Endothelial cell of umbilical vein (primary cell): Measurements from ENCODE around the gene CTPS1. TPM values are rescaled to one million over a fixed set of nuclear protein-coding genes. Genes with fewer than 3 reads are reported as not detected.

Experiments
- BruUV-seq: library from RNA; stranded (reverse); fragments of 400-500 nt; replicated peaks from 2 replicates; lab custom pipeline; 2021; lab: Mats Ljungman, UMichigan
- CTCF ChIA-PET: fragments of 300-600, 350-600 bp; sonication (Branson Sonifier 250); formaldehyde crosslinking; loops from one replicate; lab custom pipeline; 2021; ENCODE audit warnings: antibody characterized with exemption, inconsistent platforms; lab: Charles Lee
- POLR2A ChIA-PET: fragments of 300-600, 350-600 bp; sonication (Branson Sonifier 250); formaldehyde crosslinking; loops from one replicate; lab custom pipeline; 2021; ENCODE audit warnings: antibody characterized with exemption, inconsistent platforms; lab: Charles Lee
- DNase-seq: peaks from one replicate; pipeline ENCODE4 v3.0.0-alpha.2; 2011; ENCODE audit warnings: low read depth, low spot score
- FAIRE-seq: peaks from 2 replicates; lab custom pipeline; 2011; peaks lifted over from hg19 to GRCh38; lab: Jason Lieb, UNC
- H2AFZ ChIP-seq: 2 replicates; pipeline ENCODE4 v1.6.0; 2012; ENCODE audit warnings: low read depth, low read length, control low read depth, inconsistent platforms
- H3K27ac ChIP-seq: 2 replicates; pipeline ENCODE4 v1.5.1; 2011; ENCODE audit warnings: low read depth, mild to moderate bottlenecking, control low read depth, low read length, moderate library complexity; ENCODE audit not compliant: insufficient read depth
- H3K27me3 ChIP-seq, 2 experiments: 2 replicates each; pipeline versions ENCODE4 v1.6.0 to v1.6.1; 2011; ENCODE audit warnings: low read length in 2 of 2, mixed read lengths in 1 of 2; ENCODE audit not compliant: control insufficient read depth in 2 of 2, insufficient read depth in 2 of 2
- H3K36me3 ChIP-seq, 2 experiments: 2 replicates in 1 of 2; 3 replicates in 1 of 2; pipeline ENCODE4 v1.5.1; 2011; ENCODE audit warnings: low read length in 2 of 2, mild to moderate bottlenecking in 1 of 2, moderate library complexity in 1 of 2; ENCODE audit not compliant: control insufficient read depth in 2 of 2, insufficient read depth in 2 of 2; ENCODE audit errors: extremely low read depth in 1 of 2
- H3K4me1 ChIP-seq: 3 replicates; pipeline ENCODE4 v1.5.1; 2011; ENCODE audit warnings: mild to moderate bottlenecking, low read length; ENCODE audit not compliant: control insufficient read depth, insufficient read depth; ENCODE audit errors: extremely low read depth
- H3K4me2 ChIP-seq: 2 replicates; pipeline ENCODE4 v1.6.1; 2011; ENCODE audit warnings: low read length, control low read depth, mixed read lengths; ENCODE audit not compliant: insufficient read depth
- H3K4me3 ChIP-seq, 3 experiments: fragments of 200-600 bp in 1 of 3; sonication (generic), shearing (Covaris generic) in 1 of 3; replicated peaks in 1 of 3; 2 replicates each; pipeline ENCODE4 v1.5.1; 2011 to 2016; ENCODE audit warnings: control low read depth in 3 of 3, low read length in 3 of 3, mild to moderate bottlenecking in 2 of 3, inconsistent platforms in 1 of 3, low read depth in 1 of 3, moderate library complexity in 1 of 3; ENCODE audit not compliant: insufficient read depth in 1 of 3
- H3K79me2 ChIP-seq: 2 replicates; pipeline ENCODE4 v1.6.0; 2012; ENCODE audit warnings: low read length, inconsistent platforms; ENCODE audit not compliant: control insufficient read depth, insufficient read depth
- H3K9ac ChIP-seq: replicated peaks from 2 replicates; pipeline ENCODE3; 2011; ENCODE audit warnings: low read length, control low read depth; ENCODE audit not compliant: insufficient read depth; ENCODE audit errors: extremely low read depth
- H3K9me1 ChIP-seq: replicated peaks from 3 replicates; pipeline ENCODE4 v1.6.0; 2011; ENCODE audit warnings: mild to moderate bottlenecking, low read length; ENCODE audit not compliant: control insufficient read depth, insufficient read depth; ENCODE audit errors: extremely low read depth
- H3K9me3 ChIP-seq: replicated peaks from 2 replicates; pipeline ENCODE4 v1.5.1; 2012; ENCODE audit warnings: low read length, inconsistent platforms; ENCODE audit not compliant: control insufficient read depth, insufficient read depth
- H4K20me1 ChIP-seq: replicated peaks from 2 replicates; pipeline ENCODE3; 2011; ENCODE audit warnings: mild to moderate bottlenecking, low read length; ENCODE audit not compliant: control insufficient read depth, insufficient read depth; ENCODE audit errors: extremely low read depth
- EZH2 ChIP-seq: IDR thresholded peaks from 2 replicates; pipeline ENCODE4 v1.6.1; 2012; ENCODE audit warnings: borderline replicate concordance, low read depth, mild to moderate bottlenecking, moderate library complexity, low read length, inconsistent platforms; ENCODE audit not compliant: severe bottlenecking
- FOS ChIP-seq: IDR thresholded peaks from 2 replicates; pipeline ENCODE4 v1.6.1; 2011; ENCODE audit warnings: mild to moderate bottlenecking, low read length, moderate library complexity, borderline replicate concordance; ENCODE audit not compliant: insufficient read depth
- GATA2 ChIP-seq: IDR thresholded peaks from 2 replicates; pipeline ENCODE4 v1.7.0; 2011; ENCODE audit warnings: low read depth, mild to moderate bottlenecking, moderate library complexity, mixed read lengths, low read length; ENCODE audit not compliant: insufficient read length, insufficient read depth
- JUN ChIP-seq: IDR thresholded peaks from 2 replicates; pipeline ENCODE4 v1.6.1; 2011; ENCODE audit warnings: borderline replicate concordance, low read depth; ENCODE audit not compliant: insufficient read length, insufficient read depth
- MYC ChIP-seq: IDR thresholded peaks from one replicate; pipeline ENCODE4 v1.6.1; 2011; ENCODE audit warnings: mild to moderate bottlenecking, low read depth, low read length
- POLR2A ChIP-seq: IDR thresholded peaks from 2 replicates; pipeline ENCODE4 v1.6.1; 2012; ENCODE audit warnings: low read depth, mild to moderate bottlenecking, control low read depth, low read length
- POLR2AphosphoS5 ChIP-seq: IDR thresholded peaks from 2 replicates; pipeline ENCODE4 v1.6.1; 2012; ENCODE audit warnings: low read depth, mild to moderate bottlenecking, control low read depth, low read length, moderate library complexity; ENCODE audit not compliant: insufficient read depth
- dilution Hi-C: fragments of 300-500 bp; cut with MboI; formaldehyde crosslinking; loops from one replicate; pipeline ENCODE4 v1.15.0; 2019; ENCODE audit warnings: low sequenced_read_pairs; ENCODE audit not compliant: extremely low pct_ligation_motif_present
- intact Hi-C: fragments of 100-400 bp; cut with micrococcal nuclease; formaldehyde crosslinking; loops from one replicate; pipeline ENCODE4 v1.10.0; 2022
- polyA plus RNA-seq, 4 experiments: library from polyadenylated mRNA; depleted of rRNA in 3 of 4; stranded (reverse) in 3 of 4; unstranded in 1 of 4; fragments of >200 nt; gene quantifications; 2 replicates each; pipeline versions ENCODE4 v1.2.1 to v1.2.3, GENCODE V29; 2011 to 2012; ENCODE audit warnings: missing spikeins in 1 of 4
- total RNA-seq: library from RNA; stranded (reverse); gene quantifications from 2 replicates; pipeline ENCODE4 v1.2.3, GENCODE V29; 2021
- TF ChIP-seq, protein P1 (sequence below), 2 donors: IDR thresholded peaks; 1 replicate in 1 of 2; 2 replicates in 1 of 2; pipeline ENCODE4 v1.5.1; 2011; ENCODE audit warnings: low read length in 2 of 2, mild to moderate bottlenecking in 2 of 2, moderate library complexity in 2 of 2, control low read depth in 1 of 2, inconsistent platforms in 1 of 2, low read depth in 1 of 2; ENCODE audit not compliant: insufficient read depth in 1 of 2; ENCODE audit errors: extremely low read depth in 1 of 2
- TF ChIP-seq, protein P2 (sequence below): IDR thresholded peaks from 2 replicates; pipeline ENCODE4 v1.6.1; 2011; ENCODE audit not compliant: insufficient read depth, insufficient read length

CTPS1 gene
- total and polyA plus RNA-seq, 2 donors (not counting 3 experiments of a cell fraction or from before 2014, with no cell fraction given) = 24.9 to 65.8 TPM

DNA sequence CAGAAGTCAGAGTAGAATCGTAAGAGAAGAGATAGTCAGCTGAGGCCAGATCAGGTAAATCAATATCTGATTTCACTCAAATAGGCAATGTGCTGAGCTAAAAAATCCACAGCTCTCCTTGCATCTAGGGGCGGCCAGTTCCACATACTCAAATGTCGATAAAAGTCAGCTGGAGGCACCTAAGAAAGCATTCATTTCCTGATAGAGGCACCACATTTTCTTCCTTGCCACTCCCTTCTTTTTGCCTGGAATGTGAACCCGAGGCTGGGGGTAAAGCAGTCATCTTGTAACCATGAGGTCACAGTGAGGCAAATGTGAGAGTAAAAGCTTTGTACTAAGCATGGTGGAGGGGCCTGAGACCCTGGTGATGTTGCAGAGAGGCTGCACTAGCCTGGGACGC is 24.2 kb upstream of the CTPS1 start:
- no peak for DNase-seq
- POLR2A ChIA-PET = no interaction called here
- no peak for TF ChIP-seq EZH2
- no peak for TF ChIP-seq FOS
- TF ChIP-seq, protein P1, sequence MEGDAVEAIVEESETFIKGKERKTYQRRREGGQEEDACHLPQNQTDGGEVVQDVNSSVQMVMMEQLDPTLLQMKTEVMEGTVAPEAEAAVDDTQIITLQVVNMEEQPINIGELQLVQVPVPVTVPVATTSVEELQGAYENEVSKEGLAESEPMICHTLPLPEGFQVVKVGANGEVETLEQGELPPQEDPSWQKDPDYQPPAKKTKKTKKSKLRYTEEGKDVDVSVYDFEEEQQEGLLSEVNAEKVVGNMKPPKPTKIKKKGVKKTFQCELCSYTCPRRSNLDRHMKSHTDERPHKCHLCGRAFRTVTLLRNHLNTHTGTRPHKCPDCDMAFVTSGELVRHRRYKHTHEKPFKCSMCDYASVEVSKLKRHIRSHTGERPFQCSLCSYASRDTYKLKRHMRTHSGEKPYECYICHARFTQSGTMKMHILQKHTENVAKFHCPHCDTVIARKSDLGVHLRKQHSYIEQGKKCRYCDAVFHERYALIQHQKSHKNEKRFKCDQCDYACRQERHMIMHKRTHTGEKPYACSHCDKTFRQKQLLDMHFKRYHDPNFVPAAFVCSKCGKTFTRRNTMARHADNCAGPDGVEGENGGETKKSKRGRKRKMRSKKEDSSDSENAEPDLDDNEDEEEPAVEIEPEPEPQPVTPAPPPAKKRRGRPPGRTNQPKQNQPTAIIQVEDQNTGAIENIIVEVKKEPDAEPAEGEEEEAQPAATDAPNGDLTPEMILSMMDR (IDR thresholded peaks at IDR 0.05; ENCODE audit: extremely low read depth in 1 of 2, insufficient read depth in 1 of 2, low read depth in 1 of 2, low read length in 2 of 2) = no peak
- TF ChIP-seq POLR2A = no peak
- no peak for TF ChIP-seq GATA2
- TF ChIP-seq POLR2AphosphoS5 = no peak
- TF ChIP-seq MYC = no peak
- no peak for TF ChIP-seq JUN
- TF ChIP-seq, protein P2, sequence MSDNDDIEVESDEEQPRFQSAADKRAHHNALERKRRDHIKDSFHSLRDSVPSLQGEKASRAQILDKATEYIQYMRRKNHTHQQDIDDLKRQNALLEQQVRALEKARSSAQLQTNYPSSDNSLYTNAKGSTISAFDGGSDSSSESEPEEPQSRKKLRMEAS = no peak

More for the DNA sequence above, 24.2 kb upstream of the CTPS1 start:
- H3K4me2 ChIP-seq = no peak overlapping the region
- no peak overlapping the region for H3K27ac ChIP-seq
- no peak for FAIRE-seq
- H4K20me1 ChIP-seq = no peaks in the 10 kb centered on the region
- no peaks in the 10 kb centered on the region for H3K9me1 ChIP-seq
- no peak overlapping the region for H3K4me3 ChIP-seq
- no peaks in the 10 kb centered on the region for H3K79me2 ChIP-seq
- BruUV-seq = no TSS peak
- CTCF ChIA-PET = interaction anchor here (1.1 to 19.5 kb wide), 4 partner anchors 48 to 181 kb away, joined by 4 to 898 read pairs (median 121); partner anchors contain the start of gene CITED4
- H3K27me3 ChIP-seq = peaks cover 2 to 14% of the 10 kb centered on the region in 2 experiments
- dilution Hi-C loops (no loop called here), intact Hi-C loops (no loop called here)
- no peaks in the 10 kb centered on the region for H3K9me3 ChIP-seq
- no peak overlapping the region for H2AFZ ChIP-seq
- no peaks in the 10 kb centered on the region for H3K4me1 ChIP-seq
- H3K36me3 ChIP-seq = no peaks in the 10 kb centered on the region
- no peak overlapping the region for H3K9ac ChIP-seq
